Measurements from ENCODE around the gene NPFFR1.
A peak's percentile ranks its signal among the peaks of the same experiment; 100 is the strongest.
"Not testable (repeated sequence)": the region's sequence is repeated elsewhere in the genome, so short reads cannot be mapped to it uniquely, and the experiment has no call there.

The NPFFR1 gene

GRCh38 chr10:70222811-70223447 is 60.9 kb downstream of the NPFFR1 start:
- not testable (repeated sequence) for H4K8ac ChIP-seq (ENCODE audit: low read length); H2BK15ac ChIP-seq (ENCODE audit: low read depth, poor library complexity, severe bottlenecking); H3K4me1 ChIP-seq (ENCODE audit: control insufficient read depth, insufficient read depth, low read depth, low read length); H3K18ac ChIP-seq (ENCODE audit: low read depth in 1 of 2, low read length in 2 of 2); H2AK5ac ChIP-seq (ENCODE audit: low read length, severe bottlenecking); H3K9ac ChIP-seq (ENCODE audit: low read length); H3K27me3 ChIP-seq (ENCODE audit: control insufficient read depth in 1 of 2, insufficient read depth in 1 of 2, low read length in 2 of 2); H3K4me2 ChIP-seq (ENCODE audit: low read length, poor library complexity, severe bottlenecking); H2BK5ac ChIP-seq (ENCODE audit: low read depth, low read length, poor library complexity, severe bottlenecking); H3K4me3 ChIP-seq (ENCODE audit: insufficient read depth in 1 of 2, low read depth in 1 of 2, low read length in 2 of 2); H2AFZ ChIP-seq (ENCODE audit: low read depth, low read length); H3K27ac ChIP-seq (ENCODE audit: low read length, poor library complexity, severe bottlenecking); H3K79me1 ChIP-seq (replicated peaks; ENCODE audit: low read length, poor library complexity, severe bottlenecking); H3K9me3 ChIP-seq (ENCODE audit: control insufficient read depth, low read length); H2BK120ac ChIP-seq (ENCODE audit: low read depth, low read length); H2BK12ac ChIP-seq (ENCODE audit: low read length in 2 of 2); H3K14ac ChIP-seq (ENCODE audit: low read length in 2 of 2); H4K91ac ChIP-seq (ENCODE audit: low read length); H3K4ac ChIP-seq (ENCODE audit: low read depth in 1 of 2, low read length in 2 of 2); H3K23ac ChIP-seq (ENCODE audit: low read length in 2 of 2); DNase-seq
- WGBS: 82% methylated on average over 7 of the region's 9 CpGs
- H3K36me3 ChIP-seq (ENCODE audit: control insufficient read depth in 1 of 2, insufficient read depth in 2 of 2, low read depth in 1 of 2, low read length in 2 of 2): peaks cover 0 to 29% of the 10 kb centered on the region in 2 experiments

DNA sequence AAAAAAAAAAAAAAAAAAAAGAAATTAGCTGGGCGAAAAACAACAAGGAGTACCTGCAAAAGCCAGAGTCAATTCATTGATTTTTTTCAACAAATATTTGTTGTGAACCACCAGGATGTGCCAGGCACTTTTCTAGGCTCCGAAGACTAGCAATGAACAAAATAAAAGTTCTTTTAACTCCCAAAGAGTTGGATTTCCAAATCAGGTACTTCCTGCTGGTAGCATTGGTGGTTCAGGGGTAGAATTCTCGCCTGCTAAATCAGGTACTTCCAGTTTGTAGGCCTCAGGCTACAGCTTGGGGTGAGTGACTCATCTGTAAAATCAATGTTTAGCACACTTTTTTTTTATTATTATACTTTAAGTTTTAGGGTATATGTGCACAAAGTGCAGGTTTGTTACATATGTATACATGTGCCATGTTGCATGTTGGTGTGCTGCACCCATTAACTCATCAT is 61.4 kb downstream of the NPFFR1 start:
- H2BK120ac ChIP-seq (ENCODE audit: low read depth, low read length): no peak overlapping the region
- peaks cover 2% of the 10 kb centered on the region for H3K4me1 ChIP-seq (ENCODE audit: control insufficient read depth, insufficient read depth, low read depth, low read length)
- H3K4me3 ChIP-seq (ENCODE audit: insufficient read depth in 1 of 2, low read depth in 1 of 2, low read length in 2 of 2): no peak overlapping the region
- H3K36me3 ChIP-seq (ENCODE audit: control insufficient read depth in 1 of 2, insufficient read depth in 2 of 2, low read depth in 1 of 2, low read length in 2 of 2): peaks cover 0 to 31% of the 10 kb centered on the region in 2 experiments
- no peak overlapping the region for H3K23ac ChIP-seq (ENCODE audit: low read length in 2 of 2)
- H2BK5ac ChIP-seq (ENCODE audit: low read depth, low read length, poor library complexity, severe bottlenecking): no peak overlapping the region
- no peak overlapping the region for H3K14ac ChIP-seq (ENCODE audit: low read length in 2 of 2)
- H4K8ac ChIP-seq (ENCODE audit: low read length): no peak overlapping the region
- H3K4me2 ChIP-seq (ENCODE audit: low read length, poor library complexity, severe bottlenecking): no peak overlapping the region
- H3K27me3 ChIP-seq (ENCODE audit: control insufficient read depth in 1 of 2, insufficient read depth in 1 of 2, low read length in 2 of 2): no peaks in the 10 kb centered on the region
- no peak overlapping the region for H2AK5ac ChIP-seq (ENCODE audit: low read length, severe bottlenecking)
- H2BK12ac ChIP-seq (ENCODE audit: low read length in 2 of 2): no peak overlapping the region
- no peak overlapping the region for H3K4ac ChIP-seq (ENCODE audit: low read depth in 1 of 2, low read length in 2 of 2)
- H3K79me1 ChIP-seq (replicated peaks; ENCODE audit: low read length, poor library complexity, severe bottlenecking): peaks cover 9% of the 10 kb centered on the region
- H2BK15ac ChIP-seq (ENCODE audit: low read depth, poor library complexity, severe bottlenecking): no peak overlapping the region
- H3K18ac ChIP-seq (ENCODE audit: low read depth in 1 of 2, low read length in 2 of 2): no peak overlapping the region
- H3K9ac ChIP-seq (ENCODE audit: low read length): no peak overlapping the region
- H2AFZ ChIP-seq (ENCODE audit: low read depth, low read length): no peak overlapping the region
- no peak overlapping the region for H4K91ac ChIP-seq (ENCODE audit: low read length)
- H3K27ac ChIP-seq (ENCODE audit: low read length, poor library complexity, severe bottlenecking): no peak overlapping the region
- H3K9me3 ChIP-seq (ENCODE audit: control insufficient read depth, low read length): no peaks in the 10 kb centered on the region
- WGBS: 100% methylated on average over 2 of the region's 3 CpGs
- no peak for DNase-seq

DNA sequence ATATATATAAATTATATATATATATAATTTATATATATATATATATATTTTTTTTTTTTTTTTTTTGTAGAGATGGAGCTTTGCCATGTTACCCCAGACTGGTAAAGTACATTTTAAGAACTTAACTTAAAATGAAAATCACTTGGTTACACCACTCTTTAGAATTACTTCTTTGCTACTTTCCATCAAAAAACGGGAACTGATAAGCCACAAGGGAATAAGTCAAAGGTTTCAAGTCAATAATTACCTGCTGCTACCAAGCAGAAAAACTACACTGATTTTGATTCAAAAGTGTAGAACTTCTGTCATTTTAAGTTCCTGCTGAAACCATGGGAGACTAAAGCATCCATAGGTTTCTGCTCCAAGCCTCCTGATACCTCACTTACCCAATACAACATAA is 62.8 kb downstream of the NPFFR1 start:
- Histone ChIP-seq H3K23ac (ENCODE audit: low read length in 2 of 2) (no peak overlapping the region), H3K18ac (ENCODE audit: low read depth in 1 of 2, low read length in 2 of 2) (no peak overlapping the region), H3K9me3 (ENCODE audit: control insufficient read depth, low read length) (no peaks in the 10 kb centered on the region), H3K4me1 (ENCODE audit: control insufficient read depth, insufficient read depth, low read depth, low read length) (no peaks in the 10 kb centered on the region), H2BK15ac (ENCODE audit: low read depth, poor library complexity, severe bottlenecking) (no peak overlapping the region), H2BK5ac (ENCODE audit: low read depth, low read length, poor library complexity, severe bottlenecking) (no peak overlapping the region), H2AK5ac (ENCODE audit: low read length, severe bottlenecking) (no peak overlapping the region), H3K79me1 (replicated peaks; ENCODE audit: low read length, poor library complexity, severe bottlenecking) (peaks cover 11% of the 10 kb centered on the region), H3K4me3 (ENCODE audit: insufficient read depth in 1 of 2, low read depth in 1 of 2, low read length in 2 of 2) (no peak overlapping the region), H4K91ac (ENCODE audit: low read length) (no peak overlapping the region), H2AFZ (ENCODE audit: low read depth, low read length) (no peak overlapping the region), H3K14ac (ENCODE audit: low read length in 2 of 2) (no peak overlapping the region), H2BK120ac (ENCODE audit: low read depth, low read length) (no peak overlapping the region), H3K27ac (ENCODE audit: low read length, poor library complexity, severe bottlenecking) (no peak overlapping the region), H3K27me3 (ENCODE audit: control insufficient read depth in 1 of 2, insufficient read depth in 1 of 2, low read length in 2 of 2) (no peaks in the 10 kb centered on the region), H3K4ac (ENCODE audit: low read depth in 1 of 2, low read length in 2 of 2) (no peak overlapping the region), H3K36me3 (ENCODE audit: control insufficient read depth in 1 of 2, insufficient read depth in 2 of 2, low read depth in 1 of 2, low read length in 2 of 2) (peaks cover 0 to 30% of the 10 kb centered on the region in 2 experiments), H3K9ac (ENCODE audit: low read length) (peak overlapping the region; percentile 68), H3K4me2 (ENCODE audit: low read length, poor library complexity, severe bottlenecking) (no peak overlapping the region), H2BK12ac (ENCODE audit: low read length in 2 of 2) (no peak overlapping the region), H4K8ac (ENCODE audit: low read length) (no peak overlapping the region)
- WGBS: 100% methylated on average over 1 of the region's 1 CpG
- DNase-seq: no peak

DNA sequence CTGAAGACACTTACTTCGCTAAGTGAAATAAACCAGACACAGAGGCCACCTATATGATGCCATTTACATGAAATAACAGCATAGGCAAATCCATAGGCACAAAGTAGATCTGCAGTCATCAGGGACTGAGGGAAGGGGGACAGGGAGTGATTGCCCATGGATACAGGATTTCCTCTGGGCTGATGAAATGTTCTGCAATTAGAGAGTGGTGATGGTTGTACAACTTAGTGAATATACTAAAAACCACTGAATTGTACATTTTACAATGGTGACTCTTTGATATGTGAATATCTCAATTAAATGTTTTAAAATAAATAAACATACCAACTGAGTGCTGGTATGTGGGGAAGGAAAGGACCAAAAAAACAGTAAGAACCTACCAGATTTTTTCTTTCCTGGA is 70.9 kb downstream of the NPFFR1 start:
- no peak overlapping the region for H3K9ac ChIP-seq (ENCODE audit: low read length)
- WGBS: 100% methylated on average over 1 of the region's 1 CpG
- H2BK120ac ChIP-seq (ENCODE audit: low read depth, low read length): no peak overlapping the region
- H3K4me1 ChIP-seq (ENCODE audit: control insufficient read depth, insufficient read depth, low read depth, low read length): no peaks in the 10 kb centered on the region
- no peak overlapping the region for H3K4me2 ChIP-seq (ENCODE audit: low read length, poor library complexity, severe bottlenecking)
- H2AK5ac ChIP-seq (ENCODE audit: low read length, severe bottlenecking): no peak overlapping the region
- H2BK15ac ChIP-seq (ENCODE audit: low read depth, poor library complexity, severe bottlenecking): no peak overlapping the region
- H4K91ac ChIP-seq (ENCODE audit: low read length): no peak overlapping the region
- H2BK12ac ChIP-seq (ENCODE audit: low read length in 2 of 2): no peak overlapping the region
- H2BK5ac ChIP-seq (ENCODE audit: low read depth, low read length, poor library complexity, severe bottlenecking): no peak overlapping the region
- DNase-seq: no peak
- H3K9me3 ChIP-seq (ENCODE audit: control insufficient read depth, low read length): no peaks in the 10 kb centered on the region
- H3K14ac ChIP-seq (ENCODE audit: low read length in 2 of 2): no peak overlapping the region
- H3K4me3 ChIP-seq (ENCODE audit: insufficient read depth in 1 of 2, low read depth in 1 of 2, low read length in 2 of 2): no peak overlapping the region
- no peak overlapping the region for H2AFZ ChIP-seq (ENCODE audit: low read depth, low read length)
- H3K27me3 ChIP-seq (ENCODE audit: control insufficient read depth in 1 of 2, insufficient read depth in 1 of 2, low read length in 2 of 2): no peaks in the 10 kb centered on the region
- H3K79me1 ChIP-seq (replicated peaks; ENCODE audit: low read length, poor library complexity, severe bottlenecking): peaks cover 10% of the 10 kb centered on the region
- H3K36me3 ChIP-seq (ENCODE audit: control insufficient read depth in 1 of 2, insufficient read depth in 2 of 2, low read depth in 1 of 2, low read length in 2 of 2): peaks cover 17 to 93% of the 10 kb centered on the region in 2 experiments
- no peak overlapping the region for H3K27ac ChIP-seq (ENCODE audit: low read length, poor library complexity, severe bottlenecking)
- no peak overlapping the region for H3K4ac ChIP-seq (ENCODE audit: low read depth in 1 of 2, low read length in 2 of 2)
- H4K8ac ChIP-seq (ENCODE audit: low read length): no peak overlapping the region
- H3K18ac ChIP-seq (ENCODE audit: low read depth in 1 of 2, low read length in 2 of 2): no peak overlapping the region
- H3K23ac ChIP-seq (ENCODE audit: low read length in 2 of 2): no peak overlapping the region
